Heart right ventricle (tissue), 16 donors: ENCODE results near the gene CDH15. TPM values are rescaled to one million over a fixed set of nuclear protein-coding genes. Genes with fewer than 3 reads are reported as not detected.

ENCODE experiments used
- ATAC-seq, 8 donors: fragments of 200-7000 bp; cut with Tn5 transposase; one replicate each; pipeline ENCODE4 v1.9.1; 2020; ENCODE audit warnings: mild to moderate bottlenecking in 8 of 8, moderate library complexity in 8 of 8, moderate number of reproducible peaks in 1 of 8
- DNase-seq, 2 donors: peaks; one replicate each; pipeline ENCODE4 v3.0.0-alpha.2; 2020
- H3K27ac ChIP-seq, 10 donors: fragments of 200-600 bp; sonication (generic) in 2 of 10; one replicate each; pipeline versions ENCODE4 v1.5.0 to v1.8.0; 2020 to 2022; ENCODE audit warnings: mild to moderate bottlenecking in 3 of 10
- H3K27me3 ChIP-seq, 7 donors: fragments of 200-600 bp; one replicate each; pipeline ENCODE4 v1.8.0; 2021 to 2022; ENCODE audit warnings: mild to moderate bottlenecking in 2 of 7
- H3K36me3 ChIP-seq, 9 donors: fragments of 200-600 bp; sonication (generic) in 1 of 9; one replicate each; pipeline versions ENCODE4 v1.5.0 to v1.8.0; 2020 to 2022; ENCODE audit warnings: mild to moderate bottlenecking in 2 of 9
- H3K4me1 ChIP-seq, 9 donors: fragments of 200-600 bp; sonication (generic) in 1 of 9; one replicate each; pipeline versions ENCODE4 v1.5.0 to v1.8.0; 2020 to 2022; ENCODE audit warnings: mild to moderate bottlenecking in 4 of 9
- H3K4me3 ChIP-seq, 10 donors: fragments of 200-600 bp; sonication (generic) in 2 of 10; one replicate each; pipeline versions ENCODE4 v1.5.0 to v1.8.0; 2020 to 2022; ENCODE audit warnings: mild to moderate bottlenecking in 7 of 10, moderate library complexity in 2 of 10
- H3K9me3 ChIP-seq, 11 donors: fragments of 200-600 bp in 10 of 11; sonication (generic) in 2 of 11; one replicate each; pipeline versions ENCODE4 v1.5.0 to v1.8.0; 2013 to 2022; ENCODE audit warnings: mild to moderate bottlenecking in 2 of 11, control low read depth in 1 of 11, moderate library complexity in 1 of 11
- CTCF ChIP-seq, 9 donors: fragments of 200-600 bp; sonication (generic) in 2 of 9; IDR thresholded peaks; one replicate each; pipeline versions ENCODE4 v1.5.0 to v1.8.0; 2021 to 2022; ENCODE audit warnings: antibody characterized with exemption in 9 of 9, mild to moderate bottlenecking in 5 of 9, moderate library complexity in 1 of 9
- WGBS, 2 donors: extraction: QIAGEN DNeasy Blood & Tissue Kit; methylation state at CpG; one replicate each; pipeline ENCODE4 v1.1.7; 2013; ENCODE audit warnings: inconsistent platforms in 1 of 2; 5-methylcytosine and 5-hydroxymethylcytosine counted together
- intact Hi-C, 10 donors: fragments of 100-400 bp; cut with DNase I; formaldehyde crosslinking; loops; one replicate each; pipeline versions ENCODE4 v1.11.1 to v1.14.2; 2022
- polyA plus RNA-seq, 2 donors: library from polyadenylated mRNA; stranded (reverse); fragments of 200-250 nt; gene quantifications; one replicate each; pipeline ENCODE4 v1.2.3, GENCODE V29; 2013
- total RNA-seq, 10 donors: library from RNA; stranded (reverse); fragmentation: NEBNext Ultra II Directional in 3 of 10; extraction: Animal tissue kit (Norgen Biotek cat#: 25700) in 3 of 10; gene quantifications; one replicate each; pipeline versions ENCODE4 v1.2.1 to v1.2.4, GENCODE V29; 2021 to 2023
- donor health status: Arrhythmogenic right ventricular cardiomyopathy.
- donor health status: ischemic (EF 13 %, LVEDD 7.1; RV severe dilation, severe dysfunction).
- donor health status: healthy with polysubstance abuse.
- donor health status: DM: no; HTN: yes; CAD: no.
- donor health status: DM: no; HTN: no; CAD: no.
- donor health status: ischemic (EF 25% LVEDD 6.9; RV normal size, moderate dysfunction).
- donor health status: ischemic (EF 25% LVEDD 5.7; RV mildly dilated, moderate dysfunction).
- donor health status: healthy.
- donor health status: DM: yes; HTN: yes; CAD: no.
- donor health status: Ischemic cardiomyopathy.
- donor health status: ischemic (EF 35%, LVEDD 5.7; RV mildly dilated, moderate dysfunction).
- donor health status: nonischemic (EF 11% LVEDD 7.7; RV severe dilation, severe dysfunction).
- donor health status: DM: yes; HTN: yes; CAD: no.
- donor health status: PGD.
- donor health status: ischemic (EF 29% LVEDD 5.4; RV normal size, mild dysfunction).
- donor health status: nonischemic (EF 23%, LVEDD 6.1; RV moderate dilation, normal function).

CDH15 gene
- total and polyA plus RNA-seq, 12 donors = 0.08 to 0.45 (median 0.16) TPM; not detected in 9

DNA sequence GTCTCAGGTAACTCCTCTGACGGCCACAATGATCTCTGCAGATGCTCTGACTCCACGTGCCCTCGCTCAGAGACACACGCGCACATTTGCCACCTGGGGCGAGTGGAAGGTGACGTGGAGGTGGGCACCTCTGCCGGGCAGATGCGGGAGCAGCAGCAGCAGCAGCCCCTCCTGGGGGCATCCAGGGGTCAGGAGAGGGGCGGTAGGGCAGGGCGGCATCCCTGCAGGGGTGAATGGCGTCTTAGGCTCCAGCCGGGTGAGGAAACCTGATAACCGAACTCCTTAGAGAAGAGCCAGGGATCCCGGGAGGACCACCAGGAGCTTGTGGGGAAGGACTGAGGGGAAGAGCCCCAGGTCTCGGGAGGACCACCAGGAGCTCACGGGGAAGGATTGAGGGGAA lies 34.6 kb upstream of the CDH15 start:
- peaks cover 0 to 93% (median 26%) of the 10 kb centered on the region in 9 donors for H3K36me3 ChIP-seq
- H3K4me1 ChIP-seq = no peaks in the 10 kb centered on the region
- no peaks in the 10 kb centered on the region for H3K9me3 ChIP-seq
- TF ChIP-seq CTCF (IDR thresholded peaks at IDR 0.05) = no peak
- intact Hi-C loops = no loop called here
- no peak overlapping the region for H3K27ac ChIP-seq
- no peak overlapping the region for H3K4me3 ChIP-seq
- ATAC-seq (no peak), DNase-seq (no peak)
- no peaks in the 10 kb centered on the region for H3K27me3 ChIP-seq
- WGBS, 2 donors = 95 to 96% methylated on average over 17 of the region's 17 CpGs

DNA sequence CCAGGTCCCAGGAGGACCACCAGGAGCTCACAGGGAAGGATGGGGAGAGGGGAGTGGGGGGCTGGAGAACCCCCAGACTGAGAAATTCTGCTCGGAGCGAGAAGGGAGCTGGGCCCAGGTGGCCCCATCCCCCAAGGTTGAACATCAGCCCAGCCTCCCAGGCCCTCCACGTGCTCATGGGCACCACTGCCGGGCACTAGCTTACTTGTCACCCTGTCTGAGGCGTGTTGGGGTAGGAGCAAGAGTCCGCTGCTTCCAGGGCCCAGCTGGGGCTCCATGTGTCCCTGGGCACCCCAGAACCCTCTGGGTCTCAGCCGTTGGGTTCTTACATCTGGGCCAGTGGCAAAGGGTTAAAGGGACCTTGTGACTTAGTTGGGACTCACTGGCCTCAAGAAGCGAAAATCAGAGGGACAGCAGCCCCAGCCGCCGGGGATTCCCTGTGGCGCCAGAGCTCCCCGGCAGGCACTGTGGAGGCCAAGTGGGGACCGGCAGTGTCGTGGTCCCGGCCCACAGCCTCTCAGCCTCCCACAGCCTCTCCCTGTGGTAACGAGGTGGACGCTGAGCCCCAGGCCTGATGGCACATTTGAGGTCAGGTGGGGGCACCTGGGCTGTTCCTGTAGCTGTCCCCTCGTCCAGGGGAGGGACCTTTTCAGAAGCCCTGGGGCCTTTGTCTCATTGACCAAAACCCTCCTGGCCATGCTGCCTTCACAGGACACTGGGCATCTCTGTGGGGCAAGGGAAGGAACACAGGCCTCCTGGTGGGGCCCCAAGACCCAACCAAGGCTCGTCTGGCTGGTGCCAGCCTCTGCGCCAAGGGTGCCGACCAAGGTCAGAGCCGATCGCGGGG lies 33.7 kb upstream of the CDH15 start:
- ATAC-seq = no peak
- Histone ChIP-seq H3K4me1 (no peaks in the 10 kb centered on the region), H3K27me3 (no peaks in the 10 kb centered on the region), H3K4me3 (no peak overlapping the region), H3K36me3 (peaks cover 0 to 89% (median 25%) of the 10 kb centered on the region in 9 donors), H3K9me3 (no peaks in the 10 kb centered on the region), H3K27ac (no peak overlapping the region)
- 94% methylated on average over 24 of the region's 24 CpGs for WGBS, 2 donors
- TF ChIP-seq CTCF (IDR thresholded peaks at IDR 0.05) = no peak
- intact Hi-C loops = no loop called here
- peak in 1 of 2 donors; percentile 2 for DNase-seq

GRCh38 chr16:89138513-89138795 lies 33.1 kb upstream of the CDH15 start:
- TF ChIP-seq CTCF (IDR thresholded peaks at IDR 0.05) = no peak
- no peak overlapping the region for H3K4me3 ChIP-seq
- intact Hi-C loops = no loop called here
- no peaks in the 10 kb centered on the region for H3K4me1 ChIP-seq
- H3K27me3 ChIP-seq = no peaks in the 10 kb centered on the region
- WGBS, 2 donors = 97% methylated on average over 7 of the region's 7 CpGs
- no peak overlapping the region for H3K27ac ChIP-seq
- DNase-seq (no peak), ATAC-seq (no peak)
- H3K9me3 ChIP-seq = no peaks in the 10 kb centered on the region
- H3K36me3 ChIP-seq = peaks cover 0 to 87% (median 21%) of the 10 kb centered on the region in 9 donors

DNA sequence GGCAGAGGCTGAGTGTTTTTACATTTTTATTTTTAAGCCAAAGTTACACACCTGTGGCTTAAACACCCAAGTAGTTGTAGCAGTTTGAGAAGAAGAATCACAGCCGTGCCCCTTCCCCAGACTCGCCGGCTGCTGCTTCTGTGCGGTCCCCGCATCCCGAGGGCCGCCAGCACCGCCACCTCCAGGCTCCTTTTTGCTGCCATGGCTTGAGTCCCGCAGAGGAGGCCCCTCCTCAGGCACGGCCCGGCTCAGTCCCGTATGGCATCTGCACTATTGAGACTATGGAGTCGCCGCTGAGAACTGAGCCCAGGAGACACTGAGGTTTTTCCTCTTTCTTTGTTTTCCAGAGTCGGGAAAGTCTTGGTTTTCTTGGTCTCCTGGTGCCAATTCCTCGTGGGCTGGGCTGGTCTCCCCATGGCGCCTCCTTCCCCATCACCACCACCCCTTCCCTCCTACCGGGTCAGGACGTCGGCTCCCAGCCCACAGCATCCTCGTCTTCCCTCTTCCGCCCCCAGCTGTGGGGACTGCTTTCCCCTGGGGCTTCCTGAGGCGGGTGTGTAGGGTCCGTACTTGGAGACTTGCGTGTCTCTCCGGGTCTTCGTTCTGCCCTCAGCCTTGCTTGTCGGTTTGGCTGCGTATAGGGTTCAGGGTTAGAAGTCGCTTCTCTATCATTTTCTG lies 32.6 kb upstream of the CDH15 start:
- H3K4me1 ChIP-seq = no peaks in the 10 kb centered on the region
- WGBS, 2 donors = 92% methylated on average over 30 of the region's 30 CpGs
- H3K4me3 ChIP-seq = no peak overlapping the region
- H3K9me3 ChIP-seq = no peaks in the 10 kb centered on the region
- intact Hi-C loops = no loop called here
- H3K27ac ChIP-seq = no peak overlapping the region
- peaks cover 0 to 87% (median 16%) of the 10 kb centered on the region in 9 donors for H3K36me3 ChIP-seq
- H3K27me3 ChIP-seq = no peaks in the 10 kb centered on the region
- no peak for DNase-seq
- ATAC-seq = no peak
- no peak for TF ChIP-seq CTCF (IDR thresholded peaks at IDR 0.05)
